Activated B cell treated with CpG ODN at 0.5 μM for 24 hours (primary cell): ENCODE data around the gene FARS2. TPM values are rescaled to one million over a fixed set of nuclear protein-coding genes. Genes with fewer than 3 reads are reported as not detected.
A peak's percentile ranks its signal among the peaks of the same experiment; 100 is the strongest.

ENCODE experiments used
- ATAC-seq: fragments of 200-7000 bp; cut with Tn5 transposase; one replicate; pipeline ENCODE4 v1.10.0; 2021; ENCODE audit warnings: low read depth, mild to moderate bottlenecking, moderate library complexity
- CTCF ChIA-PET: fragments of 350-600 bp; sonication (Branson Sonifier 250); formaldehyde crosslinking; loops from one replicate; lab custom pipeline; 2021; ENCODE audit warnings: antibody characterized with exemption; lab: Charles Lee
- POLR2A ChIA-PET: fragments of 350-600 bp; sonication (Branson Sonifier 250); formaldehyde crosslinking; loops from one replicate; lab custom pipeline; 2021; ENCODE audit warnings: antibody characterized with exemption; lab: Charles Lee
- DNase-seq: peaks from one replicate; pipeline ENCODE4 v3.0.0; 2022
- H3K27ac Mint-ChIP-seq: one replicate; pipeline ENCODE4 v1.8.0; 2020; ENCODE audit warnings: mixed read lengths
- H3K27me3 Mint-ChIP-seq: one replicate; pipeline ENCODE4 v1.8.0; 2021; ENCODE audit warnings: mixed read lengths
- H3K36me3 Mint-ChIP-seq: one replicate; pipeline ENCODE4 v1.8.0; 2021; ENCODE audit warnings: low read depth, mixed read lengths
- H3K4me1 Mint-ChIP-seq: one replicate; pipeline ENCODE4 v1.8.0; 2021; ENCODE audit warnings: mixed read lengths
- H3K4me3 Mint-ChIP-seq: one replicate; pipeline ENCODE4 v1.8.0; 2020; ENCODE audit warnings: mild to moderate bottlenecking, mixed read lengths
- H3K9me3 Mint-ChIP-seq: one replicate; pipeline ENCODE4 v1.8.0; 2020; ENCODE audit warnings: mixed read lengths
- intact Hi-C: fragments of 100-400 bp; cut with micrococcal nuclease; formaldehyde crosslinking; loops from one replicate; pipeline ENCODE4 v1.15.1; 2024
- total RNA-seq: library from RNA; stranded (reverse); gene quantifications from 2 replicates; pipeline ENCODE4 v1.2.3, GENCODE V29; 2022
- TF ChIP-seq, protein P1 (sequence below): fragments of 200-600 bp; IDR thresholded peaks from one replicate; pipeline ENCODE4 v1.8.0; 2022; ENCODE audit warnings: antibody characterized with exemption, mild to moderate bottlenecking

FARS2 gene
- total RNA-seq, 1 donor from 2014 or later, result 32.7 TPM

DNA sequence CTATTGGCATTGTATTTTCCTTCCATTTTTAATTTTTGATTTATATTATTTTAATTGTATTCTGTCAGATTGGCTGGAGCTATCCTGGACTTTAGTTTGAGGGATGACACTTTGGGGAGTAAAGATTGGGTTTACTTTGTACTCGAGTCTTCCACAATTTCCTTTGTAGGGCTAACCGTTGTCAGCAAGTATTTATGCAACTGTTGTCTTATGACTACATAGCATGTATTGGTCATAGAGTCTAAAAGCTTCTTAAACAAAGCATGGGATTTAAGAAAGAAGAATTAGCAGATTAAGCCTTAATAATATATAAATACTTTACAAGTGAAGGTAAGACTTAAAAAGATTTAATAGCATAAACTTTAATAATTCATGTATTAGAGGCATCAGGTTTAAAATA lies 19.6 kb downstream of the FARS2 start:
- ATAC-seq (no peak), DNase-seq (no peak)
- TF ChIP-seq, protein P1, sequence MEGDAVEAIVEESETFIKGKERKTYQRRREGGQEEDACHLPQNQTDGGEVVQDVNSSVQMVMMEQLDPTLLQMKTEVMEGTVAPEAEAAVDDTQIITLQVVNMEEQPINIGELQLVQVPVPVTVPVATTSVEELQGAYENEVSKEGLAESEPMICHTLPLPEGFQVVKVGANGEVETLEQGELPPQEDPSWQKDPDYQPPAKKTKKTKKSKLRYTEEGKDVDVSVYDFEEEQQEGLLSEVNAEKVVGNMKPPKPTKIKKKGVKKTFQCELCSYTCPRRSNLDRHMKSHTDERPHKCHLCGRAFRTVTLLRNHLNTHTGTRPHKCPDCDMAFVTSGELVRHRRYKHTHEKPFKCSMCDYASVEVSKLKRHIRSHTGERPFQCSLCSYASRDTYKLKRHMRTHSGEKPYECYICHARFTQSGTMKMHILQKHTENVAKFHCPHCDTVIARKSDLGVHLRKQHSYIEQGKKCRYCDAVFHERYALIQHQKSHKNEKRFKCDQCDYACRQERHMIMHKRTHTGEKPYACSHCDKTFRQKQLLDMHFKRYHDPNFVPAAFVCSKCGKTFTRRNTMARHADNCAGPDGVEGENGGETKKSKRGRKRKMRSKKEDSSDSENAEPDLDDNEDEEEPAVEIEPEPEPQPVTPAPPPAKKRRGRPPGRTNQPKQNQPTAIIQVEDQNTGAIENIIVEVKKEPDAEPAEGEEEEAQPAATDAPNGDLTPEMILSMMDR, result no peak
- Mint-ChIP-seq H3K4me1 (peaks cover 58% of the 10 kb centered on the region), H3K9me3 (no peaks in the 10 kb centered on the region), H3K4me3 (no peak overlapping the region), H3K27me3 (no peaks in the 10 kb centered on the region), H3K36me3 (peaks cover 1% of the 10 kb centered on the region), H3K27ac (no peak overlapping the region)
- POLR2A ChIA-PET, result interaction anchor here (2.2 kb wide), 1 partner anchor 22 kb away, joined by 6 read pairs; no protein-coding TSS in a partner anchor
- CTCF ChIA-PET, result interaction anchor here (0.6 to 1.5 kb wide), 2 partner anchors 22 to 128 kb away, joined by 3 to 5 read pairs; no protein-coding TSS in a partner anchor
- intact Hi-C loops, result no loop called here

DNA sequence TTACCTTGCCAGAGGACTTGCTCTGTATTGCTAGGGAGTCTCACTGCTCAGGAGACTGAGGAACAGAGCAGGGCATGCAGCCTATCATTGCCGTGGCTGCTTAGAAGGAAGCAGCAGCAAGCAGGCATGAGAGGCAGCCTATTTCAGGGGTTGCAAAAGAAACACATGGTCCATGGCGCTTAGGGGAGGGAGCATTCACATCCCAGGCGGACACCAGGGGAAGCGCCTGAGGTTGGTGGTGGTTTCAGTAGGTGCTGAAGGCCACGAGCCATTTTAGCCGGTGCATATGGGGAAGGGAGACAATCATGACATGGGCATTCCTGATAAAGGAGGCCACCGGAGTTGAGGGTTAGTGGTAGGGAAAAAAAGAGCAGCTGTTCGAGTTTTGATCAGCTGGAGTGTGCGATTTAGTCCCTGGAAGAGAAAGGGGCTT lies 20.9 kb downstream of the FARS2 start:
- Mint-ChIP-seq H3K9me3 (no peaks in the 10 kb centered on the region), H3K36me3 (no peaks in the 10 kb centered on the region), H3K4me3 (no peak overlapping the region), H3K4me1 (peaks cover 57% of the 10 kb centered on the region), H3K27ac (no peak overlapping the region), H3K27me3 (no peaks in the 10 kb centered on the region)
- DNase-seq (no peak), ATAC-seq (no peak)
- ChIA-PET CTCF (interaction anchor here (1.5 kb wide), 1 partner anchor 21 kb away, joined by 5 read pairs; no protein-coding TSS in a partner anchor), POLR2A (no interaction called here)
- intact Hi-C loops, result no loop called here
- TF ChIP-seq, protein P1, result no peak

DNA sequence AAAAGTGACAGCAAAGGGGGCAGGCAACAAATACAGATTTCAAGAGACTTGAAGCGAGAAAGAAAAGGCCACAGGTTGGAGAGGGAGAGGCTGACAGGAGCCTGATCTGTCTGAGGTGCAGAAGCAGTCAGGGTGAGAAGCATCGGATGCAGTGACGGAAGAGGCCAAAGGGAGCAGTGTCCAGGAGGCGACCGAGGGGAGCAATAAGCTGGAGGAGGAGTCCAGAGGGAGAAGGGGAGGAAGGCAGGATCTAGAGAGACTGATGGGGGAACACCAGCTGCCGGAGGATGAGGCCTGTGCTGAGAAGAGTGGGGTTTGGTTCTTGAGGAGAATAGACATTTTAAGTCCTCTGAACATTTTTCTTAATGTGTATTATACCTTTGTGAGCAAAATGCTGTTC lies 23.8 kb downstream of the FARS2 start:
- intact Hi-C loops, result no loop called here
- H3K4me3 Mint-ChIP-seq, result no peak overlapping the region
- no peak for ATAC-seq
- TF ChIP-seq, protein P1, result no peak
- no peak overlapping the region for H3K27ac Mint-ChIP-seq
- no peaks in the 10 kb centered on the region for H3K9me3 Mint-ChIP-seq
- peaks cover 54% of the 10 kb centered on the region for H3K4me1 Mint-ChIP-seq
- CTCF ChIA-PET, result no interaction called here
- no peak for DNase-seq
- POLR2A ChIA-PET, result no interaction called here
- H3K36me3 Mint-ChIP-seq, result no peaks in the 10 kb centered on the region
- no peaks in the 10 kb centered on the region for H3K27me3 Mint-ChIP-seq

DNA sequence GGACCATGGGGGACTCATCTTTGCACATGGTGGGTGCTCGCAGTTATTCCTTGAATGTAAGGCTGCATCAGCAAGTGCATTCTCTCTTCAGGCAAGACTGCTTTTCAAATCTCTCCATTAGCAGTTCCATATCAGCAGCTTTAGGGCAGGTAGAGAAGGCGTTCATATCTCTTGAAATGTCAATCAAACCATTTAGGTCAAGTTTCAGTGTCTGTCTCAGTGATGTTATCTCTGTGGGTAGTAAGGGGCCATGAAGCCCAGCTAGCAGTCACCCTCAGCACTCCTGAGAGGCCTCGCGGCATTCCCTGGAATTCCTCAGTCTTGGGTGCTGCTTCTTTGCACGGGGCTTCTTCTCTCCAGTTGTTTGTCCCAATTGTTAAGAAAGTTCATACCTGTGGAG lies 24.2 kb downstream of the FARS2 start:
- Mint-ChIP-seq H3K4me1 (peaks cover 53% of the 10 kb centered on the region), H3K4me3 (no peak overlapping the region), H3K36me3 (no peaks in the 10 kb centered on the region), H3K27ac (no peak overlapping the region), H3K9me3 (no peaks in the 10 kb centered on the region), H3K27me3 (no peaks in the 10 kb centered on the region)
- TF ChIP-seq, protein P1, result no peak
- ChIA-PET POLR2A (no interaction called here), CTCF (no interaction called here)
- intact Hi-C loops, result no loop called here
- ATAC-seq (no peak), DNase-seq (no peak)

DNA sequence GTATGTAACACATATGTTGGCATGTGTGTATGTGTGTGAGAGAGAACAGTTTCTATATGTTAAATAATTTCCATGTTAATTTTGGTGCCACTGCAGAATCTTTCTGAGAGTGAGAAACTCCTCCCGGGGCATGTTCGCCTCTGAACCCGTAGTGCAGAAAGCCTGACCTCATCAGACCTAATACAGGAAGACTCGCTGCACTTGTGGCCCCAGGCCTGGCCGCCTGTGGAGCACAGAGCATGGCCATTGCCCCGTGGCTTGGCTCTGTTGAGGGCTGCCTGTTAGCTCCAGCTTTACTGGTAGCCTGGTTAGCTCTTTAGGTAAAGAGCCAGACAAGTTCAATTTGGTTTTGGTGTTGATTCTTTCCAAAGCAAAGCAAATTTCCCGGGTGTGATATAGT lies 25.5 kb downstream of the FARS2 start:
- TF ChIP-seq, protein P1, result no peak
- DNase-seq (no peak), ATAC-seq (peak; percentile 43)
- H3K27me3 Mint-ChIP-seq, result no peaks in the 10 kb centered on the region
- H3K27ac Mint-ChIP-seq, result no peak overlapping the region
- H3K4me1 Mint-ChIP-seq, result peaks cover 57% of the 10 kb centered on the region
- CTCF ChIA-PET, result no interaction called here
- intact Hi-C loops, result no loop called here
- POLR2A ChIA-PET, result interaction anchor here (1.6 kb wide), 1 partner anchor 25 kb away, joined by 6 read pairs; the partner anchor contains the start of genes FARS2 and LYRM4
- H3K36me3 Mint-ChIP-seq, result no peaks in the 10 kb centered on the region
- H3K4me3 Mint-ChIP-seq, result no peak overlapping the region
- no peaks in the 10 kb centered on the region for H3K9me3 Mint-ChIP-seq
